ENCODE data around the gene ZNF524.

DNA sequence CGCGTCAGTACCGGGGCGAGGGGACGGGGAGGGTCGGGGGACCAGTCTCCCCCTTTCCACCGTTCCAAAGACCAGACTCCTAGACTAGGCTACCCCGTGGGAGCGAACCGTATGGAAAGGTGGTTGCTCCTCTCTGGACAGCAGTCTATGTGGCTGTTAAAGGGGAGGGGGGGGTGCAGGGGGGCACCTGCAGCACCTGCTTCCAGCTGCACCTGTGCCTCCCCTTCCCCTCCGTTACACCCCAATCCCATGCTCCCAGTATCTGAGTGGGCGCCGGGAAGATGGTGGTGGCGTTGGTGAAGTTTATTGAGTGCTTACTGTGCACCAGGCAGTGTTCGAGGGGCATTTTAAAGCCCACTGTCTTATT lies 557 bp downstream of the ZNF524 start:
- TF ChIP-seq TAF1 (IDR thresholded peaks at IDR 0.05; ENCODE audit: borderline replicate concordance, insufficient read depth, low read length) (no peak), SIN3A (IDR thresholded peaks at IDR 0.05; ENCODE audit: borderline replicate concordance, insufficient read depth, low read length) (no peak), POLR2AphosphoS5 (IDR thresholded peaks at IDR 0.05; ENCODE audit: low read depth, low read length) (peak; percentile 26; the same call in 1 of the 2 replicates)
- TF ChIP-seq, protein P1, sequence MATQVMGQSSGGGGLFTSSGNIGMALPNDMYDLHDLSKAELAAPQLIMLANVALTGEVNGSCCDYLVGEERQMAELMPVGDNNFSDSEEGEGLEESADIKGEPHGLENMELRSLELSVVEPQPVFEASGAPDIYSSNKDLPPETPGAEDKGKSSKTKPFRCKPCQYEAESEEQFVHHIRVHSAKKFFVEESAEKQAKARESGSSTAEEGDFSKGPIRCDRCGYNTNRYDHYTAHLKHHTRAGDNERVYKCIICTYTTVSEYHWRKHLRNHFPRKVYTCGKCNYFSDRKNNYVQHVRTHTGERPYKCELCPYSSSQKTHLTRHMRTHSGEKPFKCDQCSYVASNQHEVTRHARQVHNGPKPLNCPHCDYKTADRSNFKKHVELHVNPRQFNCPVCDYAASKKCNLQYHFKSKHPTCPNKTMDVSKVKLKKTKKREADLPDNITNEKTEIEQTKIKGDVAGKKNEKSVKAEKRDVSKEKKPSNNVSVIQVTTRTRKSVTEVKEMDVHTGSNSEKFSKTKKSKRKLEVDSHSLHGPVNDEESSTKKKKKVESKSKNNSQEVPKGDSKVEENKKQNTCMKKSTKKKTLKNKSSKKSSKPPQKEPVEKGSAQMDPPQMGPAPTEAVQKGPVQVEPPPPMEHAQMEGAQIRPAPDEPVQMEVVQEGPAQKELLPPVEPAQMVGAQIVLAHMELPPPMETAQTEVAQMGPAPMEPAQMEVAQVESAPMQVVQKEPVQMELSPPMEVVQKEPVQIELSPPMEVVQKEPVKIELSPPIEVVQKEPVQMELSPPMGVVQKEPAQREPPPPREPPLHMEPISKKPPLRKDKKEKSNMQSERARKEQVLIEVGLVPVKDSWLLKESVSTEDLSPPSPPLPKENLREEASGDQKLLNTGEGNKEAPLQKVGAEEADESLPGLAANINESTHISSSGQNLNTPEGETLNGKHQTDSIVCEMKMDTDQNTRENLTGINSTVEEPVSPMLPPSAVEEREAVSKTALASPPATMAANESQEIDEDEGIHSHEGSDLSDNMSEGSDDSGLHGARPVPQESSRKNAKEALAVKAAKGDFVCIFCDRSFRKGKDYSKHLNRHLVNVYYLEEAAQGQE (IDR thresholded peaks at IDR 0.05; ENCODE audit: insufficient read depth in 1 of 2, low read depth in 2 of 2, low read length in 2 of 2): no peak
